Esophagus squamous epithelium (tissue), 5 donors: ENCODE measurements around the gene UQCRC1. TPM values are rescaled to one million over a fixed set of nuclear protein-coding genes. Genes with fewer than 3 reads are reported as not detected.
"Not testable (repeated sequence)": the region's sequence is repeated elsewhere in the genome, so short reads cannot be mapped to it uniquely, and the experiment has no call there.

ENCODE experiments used
- DNase-seq: peaks from one replicate; lab custom pipeline; 2025; lab: John Stamatoyannopoulos, UW
- H3K27ac ChIP-seq, 4 donors: fragments of 200-600 bp; sonication (generic); one replicate each; pipeline ENCODE4 v1.5.1; 2016 to 2019; ENCODE audit warnings: mild to moderate bottlenecking in 1 of 4
- H3K27me3 ChIP-seq, 4 donors: fragments of 200-600 bp; sonication (generic); 1 replicate in 3 of 4; 2 replicates in 1 of 4; pipeline versions ENCODE4 v1.5.1 to v1.6.0; 2017 to 2021; ENCODE audit warnings: antibody characterized with exemption in 1 of 4
- H3K36me3 ChIP-seq, 3 donors: fragments of 200-600 bp; sonication (generic); one replicate each; pipeline ENCODE4 v1.5.1; 2016 to 2019
- H3K4me1 ChIP-seq, 3 donors: fragments of 200-600 bp; sonication (generic); one replicate each; pipeline ENCODE4 v1.5.1; 2017 to 2019
- H3K4me3 ChIP-seq, 4 donors: fragments of 200-600 bp; sonication (generic); 1 replicate in 3 of 4; 2 replicates in 1 of 4; pipeline ENCODE4 v1.5.1; 2016 to 2019; ENCODE audit warnings: mild to moderate bottlenecking in 2 of 4, moderate library complexity in 1 of 4
- H3K9me3 ChIP-seq, 3 donors: fragments of 200-600 bp; sonication (generic); one replicate each; pipeline ENCODE4 v1.5.1; 2016 to 2019
- POLR2A ChIP-seq, 4 donors: fragments of 450-650 bp; IDR thresholded peaks; one replicate each; pipeline ENCODE4 v1.6.1; 2017; ENCODE audit warnings: antibody characterized with exemption in 4 of 4, mild to moderate bottlenecking in 4 of 4, moderate library complexity in 3 of 4
- WGBS, 2 donors: methylation state at CpG; one replicate each; pipeline ENCODE4 v1.1.5; 2018; 5-methylcytosine and 5-hydroxymethylcytosine counted together
- intact Hi-C: fragments of 100-400 bp; cut with DNase I; formaldehyde crosslinking; loops from one replicate; pipeline ENCODE4 v1.15.0; 2022
- small RNA-seq, 4 donors: library from RNA; depleted of rRNA; stranded (forward); fragments of <200 nt; gene quantifications; one replicate each; pipeline ENCODE3, GENCODE V24; 2016
- total RNA-seq, 4 donors: library from RNA; depleted of rRNA; stranded (reverse); fragments of >200 nt; gene quantifications; one replicate each; pipeline ENCODE4 v1.1.0, GENCODE V29; 2016
- TF ChIP-seq, protein P1 (sequence below), 6 experiments: fragments of 450-650 bp in 4 of 6; fragments of 200-600 bp in 2 of 6; sonication (generic) in 2 of 6; IDR thresholded peaks; one replicate each; pipeline ENCODE4 v1.5.1; 2016 to 2019; ENCODE audit warnings: antibody characterized with exemption in 6 of 6, mild to moderate bottlenecking in 4 of 6, moderate library complexity in 4 of 6
- donor health status: DM: yes; HTN: yes; CAD: no.

Gene UQCRC1
- total RNA-seq, 4 donors from 2014 or later, result 213 to 471 (median 356) TPM

DNA sequence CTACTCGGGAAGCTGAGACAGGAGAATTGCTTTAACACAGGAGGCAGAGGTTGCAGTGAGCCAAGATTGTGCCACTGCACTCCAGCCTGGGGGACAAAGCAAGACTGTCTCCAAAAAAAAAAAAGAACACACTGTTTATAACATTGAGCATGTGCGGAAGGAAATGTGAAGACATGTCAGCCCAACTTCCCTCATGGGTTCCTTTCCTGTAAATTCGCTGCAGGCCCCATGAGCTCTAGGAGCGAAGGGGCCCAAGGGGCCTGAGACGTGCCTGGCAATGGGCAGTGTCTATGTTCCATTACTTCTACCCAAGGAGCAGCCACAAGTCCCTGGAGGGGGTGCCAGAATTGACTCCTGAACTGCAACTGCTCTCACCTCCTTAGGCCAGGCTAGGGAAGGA lies 56.1 kb downstream of the UQCRC1 start:
- Histone ChIP-seq H3K4me1 (peaks cover 17 to 52% (median 22%) of the 10 kb centered on the region in 3 donors), H3K27me3 (no peaks in the 10 kb centered on the region), H3K4me3 (no peak overlapping the region), H3K36me3 (peaks cover 0 to 11% (median 0%) of the 10 kb centered on the region in 3 donors), H3K27ac (no peak overlapping the region), H3K9me3 (no peaks in the 10 kb centered on the region)
- TF ChIP-seq, protein P1, sequence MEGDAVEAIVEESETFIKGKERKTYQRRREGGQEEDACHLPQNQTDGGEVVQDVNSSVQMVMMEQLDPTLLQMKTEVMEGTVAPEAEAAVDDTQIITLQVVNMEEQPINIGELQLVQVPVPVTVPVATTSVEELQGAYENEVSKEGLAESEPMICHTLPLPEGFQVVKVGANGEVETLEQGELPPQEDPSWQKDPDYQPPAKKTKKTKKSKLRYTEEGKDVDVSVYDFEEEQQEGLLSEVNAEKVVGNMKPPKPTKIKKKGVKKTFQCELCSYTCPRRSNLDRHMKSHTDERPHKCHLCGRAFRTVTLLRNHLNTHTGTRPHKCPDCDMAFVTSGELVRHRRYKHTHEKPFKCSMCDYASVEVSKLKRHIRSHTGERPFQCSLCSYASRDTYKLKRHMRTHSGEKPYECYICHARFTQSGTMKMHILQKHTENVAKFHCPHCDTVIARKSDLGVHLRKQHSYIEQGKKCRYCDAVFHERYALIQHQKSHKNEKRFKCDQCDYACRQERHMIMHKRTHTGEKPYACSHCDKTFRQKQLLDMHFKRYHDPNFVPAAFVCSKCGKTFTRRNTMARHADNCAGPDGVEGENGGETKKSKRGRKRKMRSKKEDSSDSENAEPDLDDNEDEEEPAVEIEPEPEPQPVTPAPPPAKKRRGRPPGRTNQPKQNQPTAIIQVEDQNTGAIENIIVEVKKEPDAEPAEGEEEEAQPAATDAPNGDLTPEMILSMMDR (IDR thresholded peaks at IDR 0.05), result no peak
- no peak for TF ChIP-seq POLR2A (IDR thresholded peaks at IDR 0.05)
- 85 to 94% methylated on average over 5 of the region's 5 CpGs for WGBS, 2 donors
- no peak for DNase-seq
- intact Hi-C loops, result loop anchor here (5.0 kb wide), 1 partner anchor 91 kb away; no protein-coding TSS in a partner anchor

DNA sequence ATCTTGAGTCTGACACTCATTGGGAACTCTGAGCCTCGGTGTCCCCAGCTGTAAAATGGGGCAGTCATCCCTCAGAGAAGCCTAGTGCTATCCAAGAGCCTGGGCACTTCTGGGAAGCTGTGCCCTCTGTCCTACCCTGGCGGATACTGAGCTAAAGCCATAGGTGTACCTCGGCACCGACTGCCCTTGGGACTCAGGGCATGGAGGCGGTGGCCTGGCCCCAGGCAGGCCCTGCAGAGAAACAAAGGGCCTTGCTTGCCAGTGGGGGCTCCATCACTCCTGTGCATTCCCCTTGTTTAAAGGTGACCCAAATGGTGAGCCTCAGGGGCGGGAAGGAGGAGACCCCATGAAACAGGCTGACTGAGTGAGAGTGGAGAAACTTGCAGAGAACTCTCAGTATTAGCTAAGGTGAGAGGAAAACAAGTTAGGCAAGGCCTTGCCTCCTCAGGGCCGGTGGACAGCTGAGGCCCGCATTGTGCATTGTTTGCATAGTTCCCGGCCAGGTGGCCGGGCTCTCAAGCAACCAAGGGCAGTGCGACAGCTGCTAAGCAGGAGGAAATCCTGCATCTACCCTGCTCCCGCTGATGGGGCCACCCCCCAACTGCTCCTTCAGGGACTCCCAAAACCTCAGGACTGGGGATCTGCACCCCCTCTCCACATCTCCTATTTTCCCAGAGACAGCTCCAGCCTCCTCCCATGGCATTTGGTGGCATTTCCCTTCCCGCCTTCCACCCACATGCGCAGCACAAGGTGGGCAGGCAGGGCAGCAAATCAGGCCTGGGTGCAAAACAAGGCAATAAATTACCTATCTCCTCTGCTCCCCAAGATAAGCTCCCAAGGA lies 57.1 kb downstream of the UQCRC1 start:
- 83 to 92% methylated on average over 5 of the region's 14 CpGs for WGBS, 2 donors
- Histone ChIP-seq H3K4me3 (no peak overlapping the region), H3K27me3 (no peaks in the 10 kb centered on the region), H3K27ac (no peak overlapping the region), H3K9me3 (no peaks in the 10 kb centered on the region), H3K36me3 (peaks cover 0 to 19% (median 6%) of the 10 kb centered on the region in 3 donors), H3K4me1 (peaks cover 17 to 45% (median 17%) of the 10 kb centered on the region in 3 donors)
- DNase-seq, result no peak
- TF ChIP-seq POLR2A (IDR thresholded peaks at IDR 0.05), result no peak
- TF ChIP-seq, protein P1 (IDR thresholded peaks at IDR 0.05), result no peak
- intact Hi-C loops, result loop anchor here (5.0 kb wide), 1 partner anchor 90 kb away; no protein-coding TSS in a partner anchor

DNA sequence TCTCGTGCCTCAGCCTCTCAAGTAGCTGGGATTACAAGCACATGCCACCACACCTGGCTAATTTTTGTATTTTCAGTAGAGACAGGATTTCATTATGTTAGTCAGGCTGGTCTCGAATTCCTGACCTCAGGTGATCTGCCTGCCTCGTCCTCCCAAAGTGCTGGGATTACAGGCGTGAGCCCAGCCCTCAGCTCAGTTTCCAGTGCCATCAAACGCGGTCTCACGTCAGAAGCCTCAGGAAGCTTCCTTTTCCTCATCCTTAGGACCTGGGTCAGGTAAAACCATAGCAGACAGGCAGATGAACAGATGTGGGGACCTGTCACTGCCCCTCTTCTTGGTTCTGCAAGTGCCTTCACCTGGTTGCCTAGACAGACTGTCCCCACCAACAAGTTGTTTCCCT lies 57.8 kb downstream of the UQCRC1 start:
- intact Hi-C loops, result loop anchor here (5.0 kb wide), 1 partner anchor 89 kb away; no protein-coding TSS in a partner anchor
- DNase-seq, result not testable (repeated sequence)
- WGBS, 2 donors, result 92% methylated on average over 6 of the region's 7 CpGs; no CpG with 5 or more reads in 1 of the 2 donors

More for the DNA sequence above, 57.8 kb downstream of the UQCRC1 start:
- not testable (repeated sequence) for H3K9me3 ChIP-seq, H3K4me3 ChIP-seq, H3K27ac ChIP-seq, H3K27me3 ChIP-seq
- Histone ChIP-seq H3K4me1 (peaks cover 14 to 41% (median 17%) of the 10 kb centered on the region in 3 donors), H3K36me3 (peaks cover 0 to 26% (median 6%) of the 10 kb centered on the region in 3 donors)

Small RNA genes within 50 kb of the gene (small RNA-seq; reads per million reads assigned to genes)
- gene MIR6823, result 0 reads per million in 4 donors

Other genes starting within 250 kb of the UQCRC1 start
- gene FBXW12, start 237.4 kb downstream of the UQCRC1 start, total RNA-seq, result not detected
- gene PLXNB1, start 179.6 kb downstream of the UQCRC1 start, total RNA-seq, result 100 to 1,000 TPM in 3 of 4 donors, 10 to 100 TPM in 1; 57.7 to 215 (median 128) TPM
- 10 to 100 TPM; 15.1 to 31.3 (median 18.2) TPM for gene CCDC51, start 169.5 kb downstream of the UQCRC1 start, total RNA-seq
- 100 to 1,000 TPM; 293 to 431 (median 357) TPM for gene TMA7, start 169.4 kb downstream of the UQCRC1 start, total RNA-seq
- gene ATRIP, start 162.9 kb downstream of the UQCRC1 start, total RNA-seq, result 1 to 10 TPM; 4.8 to 8.9 (median 7.1) TPM
- 100 to 1,000 TPM in 2 of 4 donors, 10 to 100 TPM in 2; 71.8 to 138 (median 115) TPM for gene SHISA5, start 105.5 kb downstream of the UQCRC1 start, total RNA-seq
- 10 to 100 TPM in 1 of 4 donors, 1 to 10 TPM in 3; 6.7 to 10.2 (median 8.0) TPM for gene PFKFB4, start 52.8 kb downstream of the UQCRC1 start, total RNA-seq
- gene UCN2, start 45.9 kb downstream of the UQCRC1 start, total RNA-seq, result 1 to 10 TPM; 2.6 to 5.3 (median 3.4) TPM
- 100 to 1,000 TPM in 1 of 4 donors, 10 to 100 TPM in 3; 52.8 to 125 (median 69.0) TPM for gene COL7A1, start 14.3 kb downstream of the UQCRC1 start, total RNA-seq
- not detected for gene TMEM89, start 12.1 kb upstream of the UQCRC1 start, total RNA-seq
- gene SLC26A6, start 25.8 kb upstream of the UQCRC1 start, total RNA-seq, result 1 to 10 TPM; 7.7 to 9.4 (median 9.0) TPM
- gene CELSR3, start 53.2 kb upstream of the UQCRC1 start, total RNA-seq, result under 1 TPM; 0.31 to 0.76 (median 0.45) TPM
- 10 to 100 TPM; 12.4 to 16.8 (median 15.0) TPM for gene NCKIPSD, start 76.3 kb upstream of the UQCRC1 start, total RNA-seq
- gene IP6K2, start 107.6 kb upstream of the UQCRC1 start, total RNA-seq, result 10 to 100 TPM; 52.1 to 94.6 (median 67.9) TPM
- gene PRKAR2A, start 238.2 kb upstream of the UQCRC1 start, total RNA-seq, result 10 to 100 TPM; 25.4 to 51.6 (median 35.3) TPM